Medulla oblongata (tissue), 1 donor: ENCODE measurements around the gene TMEM221.

Experiments used
- DNase-seq: peaks from one replicate; pipeline ENCODE4 v3.0.0-alpha.2; 2015; ENCODE audit errors: extremely low spot score

Gene TMEM221

DNA sequence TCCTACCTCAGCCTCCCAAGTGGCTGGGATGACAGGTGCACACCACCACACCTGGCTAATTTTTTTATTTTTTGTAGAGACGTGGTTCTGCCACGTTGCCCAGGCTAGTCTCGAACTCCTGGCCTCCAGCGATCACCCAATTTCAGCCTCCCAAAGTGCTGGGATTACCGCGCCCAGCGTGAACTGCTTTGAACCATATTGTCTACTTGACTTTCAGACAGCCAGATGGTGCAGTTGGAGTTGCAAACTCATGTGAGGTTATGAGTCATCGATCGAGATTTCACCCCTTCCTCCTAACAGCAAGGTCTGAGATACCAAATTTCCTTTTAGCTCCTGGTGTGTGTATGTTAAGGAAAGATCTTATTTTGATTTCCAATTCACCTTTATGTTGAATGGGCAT is 24.6 kb upstream of the TMEM221 start:
- no peak for DNase-seq

DNA sequence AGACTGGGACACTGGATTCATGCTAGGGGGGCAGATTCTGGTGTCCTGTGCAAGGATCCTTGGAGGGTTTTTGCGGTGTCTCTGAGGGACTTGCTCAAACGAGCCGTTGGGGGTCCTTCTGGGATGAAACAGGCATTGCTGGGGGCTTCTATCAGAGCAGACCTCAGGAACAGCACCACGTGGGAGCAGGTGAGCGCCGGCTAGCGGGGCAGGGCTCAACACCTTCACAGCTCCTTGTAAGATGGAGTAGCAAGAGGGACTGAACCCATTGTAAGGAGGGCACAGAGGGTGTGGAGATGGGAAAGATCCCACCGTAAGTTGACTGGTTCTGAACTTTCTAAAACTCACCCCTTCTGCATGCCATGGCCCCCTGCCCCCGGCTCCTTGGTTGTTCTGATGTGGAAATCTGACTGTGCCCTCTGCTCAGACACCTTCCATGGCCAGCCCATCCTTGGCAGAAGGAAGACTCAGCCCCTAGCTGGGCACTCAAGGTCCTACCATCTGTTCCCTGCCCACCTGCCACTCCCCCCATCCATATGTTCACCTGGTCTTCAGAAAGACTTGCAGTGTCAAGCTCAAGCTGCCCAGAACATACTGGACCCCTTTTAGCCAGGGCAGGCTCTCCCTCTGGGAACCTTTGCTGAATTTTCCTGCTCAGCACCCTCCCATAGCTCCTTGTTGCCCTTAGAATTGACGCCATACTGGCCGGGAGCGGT is 23.1 kb upstream of the TMEM221 start:
- no peak for DNase-seq

DNA sequence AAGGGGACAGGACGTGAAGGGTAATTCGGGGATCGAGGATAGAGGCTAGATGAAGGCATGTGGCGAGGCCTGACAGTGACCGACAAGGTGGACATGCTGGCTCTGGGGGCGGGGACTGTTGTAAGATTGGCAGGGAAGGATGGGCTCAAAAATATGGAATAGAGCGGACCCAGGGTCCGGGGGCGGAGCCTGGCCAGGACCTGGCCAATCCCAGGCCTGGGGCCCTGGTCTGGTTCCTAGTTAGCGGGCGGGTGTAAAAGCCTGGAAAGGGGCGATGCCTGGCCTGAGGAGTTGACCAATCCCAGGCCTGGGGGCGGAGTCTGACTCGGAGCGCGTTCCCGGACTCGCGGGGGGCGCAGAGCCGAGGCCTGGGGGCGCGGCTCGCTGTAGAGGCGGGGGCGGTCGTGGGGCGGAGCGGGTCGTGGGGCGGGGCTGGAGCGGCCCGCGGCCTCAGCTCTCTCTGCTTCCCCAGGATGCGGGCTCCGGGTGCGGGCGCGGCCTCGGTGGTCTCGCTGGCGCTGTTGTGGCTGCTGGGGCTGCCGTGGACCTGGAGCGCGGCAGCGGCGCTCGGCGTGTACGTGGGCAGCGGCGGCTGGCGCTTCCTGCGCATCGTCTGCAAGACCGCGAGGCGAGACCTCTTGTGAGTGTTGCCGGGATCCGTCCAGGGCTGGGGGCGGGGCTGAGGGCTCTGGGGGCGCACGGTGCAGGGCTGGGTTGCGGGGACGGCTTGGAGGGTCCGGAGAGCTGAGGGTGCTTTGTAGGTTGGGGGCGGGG is 21.8 kb upstream of the TMEM221 start, which contains the start of gene SLC27A1:
Gene SLC27A1 (plus strand): TSS at position 457 of the 774 bp plus-strand sequence. CDS start 17 bp downstream, at position 474.
- DNase-seq: peak; percentile 100

- peak; percentile 92 for DNase-seq
These were observed 21.1 kb upstream of the TMEM221 start for GRCh38 chr19:17469481-17470067.

- no peak for DNase-seq
These were observed 20.6 kb upstream of the TMEM221 start for GRCh38 chr19:17469092-17469480.

DNA sequence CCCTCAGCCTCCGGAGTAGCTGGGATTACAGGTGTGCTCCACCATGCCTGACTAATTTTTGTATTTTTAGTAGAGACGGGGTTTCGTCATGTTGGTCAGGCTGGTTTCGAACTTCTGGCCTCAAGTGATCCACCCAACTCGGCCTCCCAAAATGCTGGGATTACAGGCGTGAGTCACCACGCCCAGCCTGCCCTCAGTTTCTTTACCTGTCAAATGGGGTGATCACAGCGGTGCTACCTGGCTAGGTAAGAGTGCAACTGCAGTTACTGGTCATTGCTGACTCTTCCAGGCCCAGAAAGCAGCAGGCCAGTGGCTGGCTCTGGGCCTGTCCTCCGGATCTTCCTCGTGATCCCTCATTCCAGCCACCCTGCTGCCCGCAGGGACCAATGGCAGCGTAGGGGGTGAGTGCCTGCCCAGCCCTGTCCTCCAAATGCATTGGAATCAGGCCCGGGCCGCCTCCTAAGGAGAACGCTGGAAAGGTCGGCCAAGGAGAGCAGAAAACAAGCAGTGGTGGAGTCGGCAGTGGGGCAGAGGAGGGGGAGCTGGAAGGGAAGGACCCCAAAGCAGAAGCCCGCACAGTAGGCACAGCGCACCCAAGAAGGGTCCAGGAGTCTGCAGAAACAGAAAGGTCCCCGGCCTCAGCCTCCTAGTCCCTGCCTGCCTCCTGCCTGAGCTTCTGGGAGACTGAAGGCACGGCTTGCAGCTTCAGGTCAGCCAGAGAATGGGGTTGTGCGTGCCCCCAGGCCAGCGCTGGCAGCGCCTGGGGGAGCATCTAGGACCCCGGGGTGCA is 20.0 kb upstream of the TMEM221 start:
- peak; percentile 80 for DNase-seq

- DNase-seq: no peak
These were observed 19.2 kb upstream of the TMEM221 start for GRCh38 chr19:17467471-17468301.

DNA sequence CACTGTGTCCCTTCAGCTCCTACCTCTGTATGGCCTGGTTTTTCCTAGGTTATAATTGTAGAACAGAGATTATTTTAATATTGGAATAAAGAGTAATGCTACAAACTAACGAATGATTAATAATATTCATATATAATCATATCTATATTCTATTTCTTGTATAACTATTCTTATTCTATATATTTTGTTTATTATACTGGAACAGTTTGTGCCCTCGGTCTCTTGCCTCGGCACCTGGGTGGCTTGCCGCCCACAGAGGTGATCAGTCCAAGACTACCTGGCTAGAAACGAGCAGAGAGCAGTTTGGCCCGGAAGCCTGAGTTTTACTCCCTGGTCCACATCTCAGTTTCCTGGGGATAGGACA is 18.0 kb upstream of the TMEM221 start:
- no peak for DNase-seq

- no peak for DNase-seq
These were observed 12.1 kb upstream of the TMEM221 start, which contains the start of gene NXNL1 for GRCh38 chr19:17460372-17461230. TSS of gene NXNL1 (minus strand) at chr19:17460926. CDS start at chr19:17460869, 57 bp downstream.

- DNase-seq: no peak
These were observed 10.5 kb upstream of the TMEM221 start for GRCh38 chr19:17458970-17459369.

DNA sequence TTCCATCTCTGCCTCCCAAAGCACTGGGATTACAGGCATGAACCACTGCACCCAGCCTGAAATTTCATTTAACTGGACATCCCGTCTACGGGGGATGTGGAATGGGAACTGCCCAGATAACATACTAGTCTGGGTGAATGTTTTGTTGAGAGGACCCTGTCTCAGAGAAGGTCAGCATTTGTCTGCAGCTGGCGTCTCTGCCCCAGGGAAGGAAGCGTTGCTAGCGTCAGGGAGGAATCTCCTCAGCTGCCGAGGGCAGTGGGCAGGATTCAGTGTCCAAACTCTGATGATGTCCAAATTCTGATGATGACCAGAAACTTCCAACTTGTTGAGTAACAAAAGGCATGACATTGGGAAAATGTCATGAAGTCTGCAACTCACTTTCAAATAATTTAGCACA is 9.1 kb upstream of the TMEM221 start:
- DNase-seq: no peak

- no peak for DNase-seq
These were observed 7.7 kb upstream of the TMEM221 start for GRCh38 chr19:17456127-17456526.

- no peak for DNase-seq
These were observed 7.0 kb upstream of the TMEM221 start for GRCh38 chr19:17455308-17456123.

GRCh38 chr19:17454576-17455071 is 6.2 kb upstream of the TMEM221 start:
- no peak for DNase-seq

GRCh38 chr19:17451820-17452219 is 3.4 kb upstream of the TMEM221 start:
- no peak for DNase-seq

GRCh38 chr19:17450264-17451075 is 2.0 kb upstream of the TMEM221 start:
- no peak for DNase-seq

GRCh38 chr19:17447704-17448130 is 751 bp downstream of the TMEM221 start:
- no peak for DNase-seq

DNA sequence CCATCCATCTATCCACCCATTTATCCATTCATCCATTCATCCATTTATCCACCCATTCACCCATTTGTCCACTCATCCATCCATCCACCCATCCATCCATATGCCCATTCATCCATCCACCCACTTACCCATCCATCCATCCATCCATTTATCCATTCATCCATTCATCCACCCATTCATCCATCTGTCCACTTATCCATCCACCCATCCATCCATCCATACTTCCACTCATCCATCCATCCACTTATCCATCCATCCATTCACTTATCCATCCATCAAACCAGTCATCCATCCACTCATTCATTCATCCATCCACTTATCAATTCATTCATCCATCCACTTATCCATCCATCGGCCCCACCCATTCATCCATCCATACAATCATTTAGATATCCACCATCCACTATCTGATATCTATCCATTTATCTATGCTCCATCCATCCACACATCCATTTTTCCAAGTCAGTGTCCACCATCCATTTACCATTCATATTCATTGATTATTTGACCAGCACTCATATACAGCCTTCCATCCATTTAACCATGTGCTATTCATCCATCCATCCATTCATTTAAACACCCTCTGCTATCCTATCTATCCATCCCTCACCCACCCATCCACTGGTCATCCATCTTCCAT is 2.8 kb downstream of the TMEM221 start:
- DNase-seq: no peak
